HepG2 (cell line): ENCODE results near the gene STARD13. TPM values are rescaled to one million over a fixed set of nuclear protein-coding genes. Genes with fewer than 3 reads are reported as not detected.

ENCODE experiments used
- ATAC-seq: fragments of 200-7000 bp; cut with Tn5 transposase; 3 replicates; pipeline ENCODE4 v1.9.1; 2020; ENCODE audit warnings: mild to moderate bottlenecking, moderate library complexity
- BruUV-seq: library from RNA; stranded (reverse); fragments of 400-500 nt; replicated peaks from 2 replicates; lab custom pipeline; 2021; lab: Mats Ljungman, UMichigan
- CTCF ChIA-PET: fragments of 300-600 bp; formaldehyde crosslinking; extraction: SDS; loops from one replicate; lab custom pipeline; 2021; ENCODE audit warnings: low total read pairs, inconsistent platforms, low intra/inter-chr PET ratio; lab: Yijun Ruan, JAX
- POLR2A ChIA-PET: fragments of 350-600 bp; sonication (Branson Sonifier 250); formaldehyde crosslinking; loops from one replicate; lab custom pipeline; 2020; ENCODE audit warnings: antibody characterized with exemption, inconsistent platforms; lab: Yijun Ruan, JAX
- DNase-seq: peaks from one replicate; pipeline ENCODE4 v3.0.0-alpha.2; 2015; ENCODE audit warnings: low spot score
- FAIRE-seq: peaks from 3 replicates; lab custom pipeline; 2011; peaks lifted over from hg19 to GRCh38; lab: Jason Lieb, UNC
- H2AFZ ChIP-seq: one replicate; pipeline ENCODE4 v1.6.1; 2011; ENCODE audit warnings: low read length, inconsistent platforms
- H3K27ac ChIP-seq: fragments of 300-600 bp; 3 replicates; pipeline ENCODE4 v1.8.0; 2011; ENCODE audit warnings: mixed run types, mild to moderate bottlenecking, mixed read lengths, low read length, inconsistent platforms; ENCODE audit not compliant: insufficient read depth; ENCODE audit errors: extremely low read length
- H3K27me3 ChIP-seq, 2 experiments: fragments of 200-600 bp in 1 of 2; 2 replicates in 1 of 2; 3 replicates in 1 of 2; pipeline versions ENCODE4 v1.6.0 to v1.8.0; 2011; ENCODE audit warnings: low read length in 2 of 2, mild to moderate bottlenecking in 2 of 2, moderate library complexity in 2 of 2, inconsistent platforms in 1 of 2; ENCODE audit not compliant: insufficient read depth in 2 of 2, control insufficient read depth in 1 of 2
- H3K36me3 ChIP-seq, 2 experiments: fragments of 200-600 bp in 1 of 2; replicated peaks in 1 of 2; 2 replicates in 1 of 2; 3 replicates in 1 of 2; pipeline versions ENCODE4 v1.5.1 to v1.8.0; 2011; ENCODE audit warnings: low read length in 2 of 2, inconsistent platforms in 1 of 2; ENCODE audit not compliant: insufficient read depth in 2 of 2, control insufficient read depth in 1 of 2
- H3K4me1 ChIP-seq: 2 replicates; pipeline ENCODE4 v1.5.1; 2012; ENCODE audit warnings: low read length, inconsistent platforms; ENCODE audit not compliant: insufficient read depth
- H3K4me2 ChIP-seq: 2 replicates; pipeline ENCODE4 v1.6.0; 2011; ENCODE audit warnings: low read depth, low read length, inconsistent platforms
- H3K4me3 ChIP-seq, 3 experiments: fragments of 200-600 bp in 1 of 3; sonication (generic), shearing (Covaris generic) in 1 of 3; replicated peaks in 1 of 3; 2 replicates each; pipeline ENCODE4 v1.5.1; 2011 to 2016; ENCODE audit warnings: low read length in 3 of 3, inconsistent platforms in 2 of 3, low read depth in 2 of 3, mild to moderate bottlenecking in 2 of 3, control low read depth in 1 of 3, mixed read lengths in 1 of 3; ENCODE audit not compliant: insufficient read depth in 1 of 3
- H3K79me2 ChIP-seq: one replicate; pipeline ENCODE4 v1.6.1; 2011; ENCODE audit warnings: low read length, inconsistent platforms; ENCODE audit not compliant: insufficient read depth
- H3K9ac ChIP-seq: 2 replicates; pipeline ENCODE4 v1.6.0; 2011; ENCODE audit warnings: mild to moderate bottlenecking, low read depth, low read length, inconsistent platforms; ENCODE audit not compliant: insufficient read depth
- H3K9me3 ChIP-seq: 2 replicates; pipeline ENCODE4 v1.5.1; 2012; ENCODE audit warnings: mild to moderate bottlenecking, low read length
- H4K20me1 ChIP-seq: 2 replicates; pipeline ENCODE4 v1.6.0; 2011; ENCODE audit warnings: inconsistent platforms, mild to moderate bottlenecking, low read length, moderate library complexity; ENCODE audit not compliant: insufficient read depth
- FOXP4 ChIP-seq: sonication (generic); formaldehyde crosslinking; IDR thresholded peaks from 2 replicates; pipeline ENCODE4 v1.4.0; 2020; ENCODE audit warnings: missing genetic modification reagents
- NFIB ChIP-seq: sonication (generic); formaldehyde crosslinking; IDR thresholded peaks from 2 replicates; pipeline ENCODE4 v1.9.0; 2021; ENCODE audit warnings: missing genetic modification reagents, mild to moderate bottlenecking, borderline replicate concordance
- TRIM24 ChIP-seq: sonication (generic); formaldehyde crosslinking; IDR thresholded peaks from 2 replicates; pipeline ENCODE4 v1.8.0; 2022; ENCODE audit warnings: mild to moderate bottlenecking, missing genetic modification reagents
- ZNF451 ChIP-seq: sonication (generic); formaldehyde crosslinking; IDR thresholded peaks from 2 replicates; pipeline ENCODE4 v1.5.0; 2020; ENCODE audit warnings: mild to moderate bottlenecking, missing genetic modification reagents
- ZNF501 ChIP-seq: sonication (generic); formaldehyde crosslinking; IDR thresholded peaks from 2 replicates; pipeline ENCODE4 v1.5.1; 2020; ENCODE audit warnings: mild to moderate bottlenecking, moderate library complexity, missing genetic modification reagents
- WGBS: methylation state at CpG from one replicate; pipeline ENCODE4 v1.1.6; 2017; ENCODE audit warnings: low lambda C conversion rate; 5-methylcytosine and 5-hydroxymethylcytosine counted together
- in situ Hi-C: cut with HindIII; loops from 2 replicates; pipeline ENCODE4 v1.10.0; 2017; ENCODE audit warnings: low pct_unique_long_range_greater_than_20kb; ENCODE audit not compliant: extremely low pct_ligation_motif_present
- intact Hi-C: fragments of 100-400 bp; cut with micrococcal nuclease; formaldehyde crosslinking; loops from one replicate; pipeline ENCODE4 v1.10.0; 2022; ENCODE audit not compliant: unreplicated experiment
- polyA plus RNA-seq, 8 experiments: library from polyadenylated mRNA; depleted of rRNA in 3 of 8; stranded (reverse) in 7 of 8; unstranded in 1 of 8; fragments of >200 nt; fragmentation: Illumina TruSeq in 4 of 8; extraction: Trizol in 4 of 8; gene quantifications; 2 replicates each; pipeline versions ENCODE4 v1.2.1 to v1.2.3, GENCODE V29; 2011 to 2016; ENCODE audit warnings: low read depth in 4 of 8, missing spikeins in 1 of 8, mixed read lengths in 1 of 8; ENCODE audit not compliant: insufficient read depth in 1 of 8
- total RNA-seq, 5 experiments: library from RNA; depleted of rRNA; stranded (reverse); fragments of >200 nt; fragmentation: Illumina TruSeq; extraction: Trizol; gene quantifications; 2 replicates each; pipeline ENCODE4 v1.2.3, GENCODE V29; 2016; ENCODE audit warnings: low read depth in 1 of 5
- TF ChIP-seq, protein P1 (sequence below): IDR thresholded peaks from 2 replicates; pipeline ENCODE4 v1.6.1; 2012; ENCODE audit warnings: low read length, improper control_type of control experiment
- TF ChIP-seq, protein P2 (sequence below): sonication (generic); formaldehyde crosslinking; conservative IDR thresholded peaks from 2 replicates; pipeline ENCODE4 v1.4.0; 2020; ENCODE audit warnings: missing genetic modification reagents

Gene STARD13
- total and polyA plus RNA-seq, 2 of the 13 experiments (the other 11 are each of a cell fraction or from before 2014, with no cell fraction given), result 12.8 to 14.3 TPM

DNA sequence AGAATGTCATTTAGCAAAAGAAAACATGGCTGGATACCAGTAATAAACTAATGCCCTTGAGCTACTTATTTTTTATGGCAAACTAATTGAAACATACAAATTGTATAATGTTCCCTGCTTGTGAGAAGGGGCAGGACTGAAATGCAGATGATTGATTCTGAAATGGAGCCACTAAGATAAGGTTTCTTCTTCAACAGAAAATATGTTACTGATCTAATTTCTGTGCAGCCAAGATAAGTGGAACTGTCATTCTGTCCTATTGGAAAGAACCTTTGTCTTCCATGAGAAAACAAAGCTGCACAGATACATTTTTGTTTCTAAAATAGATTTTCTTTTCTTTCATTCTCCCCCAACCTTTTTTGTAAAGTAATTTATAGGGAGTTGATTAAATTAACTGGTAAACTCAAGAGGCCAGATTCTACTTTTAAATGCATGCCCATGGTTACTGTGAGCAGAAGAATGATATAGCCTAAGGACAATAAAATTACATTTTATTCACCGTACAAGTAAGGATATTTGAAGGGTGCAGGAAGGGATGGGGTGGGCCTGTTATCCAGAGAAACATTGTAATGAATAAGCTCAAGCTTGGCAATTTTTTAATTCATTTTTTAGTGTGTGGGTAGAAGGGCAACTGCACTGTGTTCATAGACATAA, 39.9 kb downstream of the STARD13 start (continued):
- TF ChIP-seq, protein P1, sequence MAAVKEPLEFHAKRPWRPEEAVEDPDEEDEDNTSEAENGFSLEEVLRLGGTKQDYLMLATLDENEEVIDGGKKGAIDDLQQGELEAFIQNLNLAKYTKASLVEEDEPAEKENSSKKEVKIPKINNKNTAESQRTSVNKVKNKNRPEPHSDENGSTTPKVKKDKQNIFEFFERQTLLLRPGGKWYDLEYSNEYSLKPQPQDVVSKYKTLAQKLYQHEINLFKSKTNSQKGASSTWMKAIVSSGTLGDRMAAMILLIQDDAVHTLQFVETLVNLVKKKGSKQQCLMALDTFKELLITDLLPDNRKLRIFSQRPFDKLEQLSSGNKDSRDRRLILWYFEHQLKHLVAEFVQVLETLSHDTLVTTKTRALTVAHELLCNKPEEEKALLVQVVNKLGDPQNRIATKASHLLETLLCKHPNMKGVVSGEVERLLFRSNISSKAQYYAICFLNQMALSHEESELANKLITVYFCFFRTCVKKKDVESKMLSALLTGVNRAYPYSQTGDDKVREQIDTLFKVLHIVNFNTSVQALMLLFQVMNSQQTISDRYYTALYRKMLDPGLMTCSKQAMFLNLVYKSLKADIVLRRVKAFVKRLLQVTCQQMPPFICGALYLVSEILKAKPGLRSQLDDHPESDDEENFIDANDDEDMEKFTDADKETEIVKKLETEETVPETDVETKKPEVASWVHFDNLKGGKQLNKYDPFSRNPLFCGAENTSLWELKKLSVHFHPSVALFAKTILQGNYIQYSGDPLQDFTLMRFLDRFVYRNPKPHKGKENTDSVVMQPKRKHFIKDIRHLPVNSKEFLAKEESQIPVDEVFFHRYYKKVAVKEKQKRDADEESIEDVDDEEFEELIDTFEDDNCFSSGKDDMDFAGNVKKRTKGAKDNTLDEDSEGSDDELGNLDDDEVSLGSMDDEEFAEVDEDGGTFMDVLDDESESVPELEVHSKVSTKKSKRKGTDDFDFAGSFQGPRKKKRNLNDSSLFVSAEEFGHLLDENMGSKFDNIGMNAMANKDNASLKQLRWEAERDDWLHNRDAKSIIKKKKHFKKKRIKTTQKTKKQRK, result no peak

- Histone ChIP-seq H3K4me1 (peaks cover 14% of the 10 kb centered on the region), H3K27ac (no peak overlapping the region), H3K4me3 (no peak overlapping the region), H2AFZ (no peak overlapping the region), H3K79me2 (peaks cover 12% of the 10 kb centered on the region), H3K4me2 (no peak overlapping the region), H3K36me3 (peaks cover 4 to 30% of the 10 kb centered on the region in 2 experiments; a peak in 4 of 5 replicates), H3K27me3 (no peaks in the 10 kb centered on the region; a peak in 1 of 5 replicates), H3K9ac (no peak overlapping the region), H3K9me3 (no peaks in the 10 kb centered on the region), H4K20me1 (no peaks in the 10 kb centered on the region)
- FAIRE-seq, result no peak
- CTCF ChIA-PET, result no interaction called here
- in situ Hi-C loops, result no loop called here
- WGBS, result 95% methylated on average over 4 of the region's 4 CpGs
- no TSS peak for BruUV-seq
- POLR2A ChIA-PET, result no interaction called here
- intact Hi-C loops, result no loop called here
- no peak for ATAC-seq
- no peak for DNase-seq
- TF ChIP-seq TRIM24 (no peak), NFIB (no peak), FOXP4 (CRISPR knock-in tag) (no peak), ZNF451 (no peak), ZNF501 (no peak)
- TF ChIP-seq, protein P2, sequence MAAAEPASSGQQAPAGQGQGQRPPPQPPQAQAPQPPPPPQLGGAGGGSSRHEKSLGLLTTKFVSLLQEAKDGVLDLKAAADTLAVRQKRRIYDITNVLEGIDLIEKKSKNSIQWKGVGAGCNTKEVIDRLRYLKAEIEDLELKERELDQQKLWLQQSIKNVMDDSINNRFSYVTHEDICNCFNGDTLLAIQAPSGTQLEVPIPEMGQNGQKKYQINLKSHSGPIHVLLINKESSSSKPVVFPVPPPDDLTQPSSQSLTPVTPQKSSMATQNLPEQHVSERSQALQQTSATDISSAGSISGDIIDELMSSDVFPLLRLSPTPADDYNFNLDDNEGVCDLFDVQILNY (CRISPR knock-in tag), result no peak
Measured at GRCh38 chr13:33244907-33245287, 40.7 kb downstream of the STARD13 start.
